ENCODE results near the gene ZNF568. TPM values are rescaled to one million over a fixed set of nuclear protein-coding genes. Genes with fewer than 3 reads are reported as not detected.

ZNF568 gene
- total and polyA plus RNA-seq, 7 experiments from 2014 or later = 8.2 to 18.0 (median 9.5) TPM

DNA sequence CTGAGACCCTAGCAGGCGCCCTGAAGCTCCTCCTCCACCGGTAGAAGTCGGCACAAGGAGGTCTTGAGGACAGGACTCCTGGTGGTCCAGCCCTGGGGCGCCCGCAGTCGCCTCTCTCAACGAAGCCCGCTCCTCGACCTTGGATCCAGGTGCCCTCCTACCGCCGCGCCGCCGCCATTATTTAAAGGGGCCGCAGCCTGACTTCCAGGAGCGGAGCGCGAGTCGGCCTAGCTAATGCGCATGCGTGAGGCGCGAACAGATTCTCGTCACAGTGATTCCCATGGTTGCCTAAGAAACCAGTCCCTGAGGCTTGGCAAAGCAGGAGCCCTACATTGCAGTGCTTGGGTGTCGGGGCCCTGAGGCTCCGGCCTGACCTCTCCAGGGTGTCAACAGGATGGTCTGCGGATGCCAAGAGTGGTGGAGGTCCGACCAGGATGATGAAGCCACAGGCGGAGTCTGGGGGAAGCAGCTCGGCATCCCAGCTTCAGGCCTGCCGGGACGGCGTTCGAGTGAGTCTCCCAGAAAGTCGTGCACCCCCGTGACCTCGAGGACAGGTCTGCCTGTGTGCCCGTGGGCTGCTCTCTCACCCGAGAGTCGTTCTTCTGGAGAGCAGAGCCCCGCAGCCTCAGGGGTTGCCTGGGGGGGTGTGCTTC, 96.1 kb downstream of the ZNF568 start:
- intact Hi-C loops (cut with micrococcal nuclease) = no loop called here
- ATAC-seq = no peak
- Mint-ChIP-seq H3K4me1 (peaks cover 0 to 7% (median 3%) of the 10 kb centered on the region in 7 donors), H3K27me3 (no peaks in the 10 kb centered on the region), H3K4me3 (no peak overlapping the region), H3K36me3 (peaks cover 4 to 28% (median 15%) of the 10 kb centered on the region in 5 donors), H3K27ac (no peak overlapping the region), H3K9me3 (peaks cover 5 to 95% (median 50%) of the 10 kb centered on the region in 11 donors)
- POLR2A ChIA-PET = no interaction called here
- H3K4me3 ChIP-seq (ENCODE audit: low read length) = no peak overlapping the region
- H3K4me1 ChIP-seq (ENCODE audit: control insufficient read depth in 2 of 2, insufficient read depth in 2 of 2, low read length in 2 of 2) = no peaks in the 10 kb centered on the region
- no peaks in the 10 kb centered on the region for H3K36me3 ChIP-seq (ENCODE audit: control insufficient read depth in 2 of 3, insufficient read depth in 3 of 3, low read length in 3 of 3)
- CTCF ChIA-PET = no interaction called here
- no peak for DNase-seq
- H3K27me3 ChIP-seq (ENCODE audit: control insufficient read depth in 2 of 2, insufficient read depth in 2 of 2, low read length in 2 of 2) = no peaks in the 10 kb centered on the region
- peaks cover 0 to 97% (median 8%) of the 10 kb centered on the region in 3 experiments for H3K9me3 ChIP-seq (ENCODE audit: control insufficient read depth in 2 of 3, low read length in 3 of 3)
- no peak overlapping the region for H3K27ac ChIP-seq (ENCODE audit: low read depth, low read length)

DNA sequence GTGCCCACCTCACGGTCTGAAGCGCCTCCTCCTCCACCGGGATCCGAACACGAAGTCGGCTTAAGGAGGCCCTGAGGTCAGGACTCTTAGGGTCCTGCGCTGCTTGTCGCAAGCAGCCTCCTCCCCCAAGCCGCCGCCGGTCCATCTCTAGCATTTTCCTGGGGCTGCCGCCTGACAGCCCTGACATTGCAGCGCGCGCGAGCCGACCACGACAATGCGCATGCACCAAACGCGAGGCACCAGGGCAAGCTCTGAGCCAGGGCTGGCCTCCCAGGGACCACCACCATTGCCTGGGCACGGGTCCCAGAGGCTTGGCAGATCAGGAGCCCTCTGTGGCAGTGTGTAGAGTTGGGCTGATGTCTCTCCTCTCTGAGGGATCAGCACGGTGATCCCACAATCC, 98.3 kb downstream of the ZNF568 start:
- no peaks in the 10 kb centered on the region for H3K27me3 Mint-ChIP-seq
- H3K9me3 Mint-ChIP-seq = peaks cover 11 to 95% (median 52%) of the 10 kb centered on the region in 11 donors
- H3K4me3 Mint-ChIP-seq = no peak overlapping the region
- intact Hi-C loops (cut with micrococcal nuclease) = no loop called here
- H3K4me1 Mint-ChIP-seq = peaks cover 0 to 2% (median 0%) of the 10 kb centered on the region in 7 donors
- peaks cover 4 to 24% (median 11%) of the 10 kb centered on the region in 5 donors for H3K36me3 Mint-ChIP-seq
- Histone ChIP-seq H3K27ac (ENCODE audit: low read depth, low read length) (no peak overlapping the region), H3K36me3 (ENCODE audit: control insufficient read depth in 2 of 3, insufficient read depth in 3 of 3, low read length in 3 of 3) (no peaks in the 10 kb centered on the region), H3K27me3 (ENCODE audit: control insufficient read depth in 2 of 2, insufficient read depth in 2 of 2, low read length in 2 of 2) (no peaks in the 10 kb centered on the region), H3K4me1 (ENCODE audit: control insufficient read depth in 2 of 2, insufficient read depth in 2 of 2, low read length in 2 of 2) (no peaks in the 10 kb centered on the region), H3K4me3 (ENCODE audit: low read length) (no peak overlapping the region), H3K9me3 (ENCODE audit: control insufficient read depth in 2 of 3, low read length in 3 of 3) (peaks cover 0 to 94% (median 8%) of the 10 kb centered on the region in 3 experiments)
- POLR2A ChIA-PET = no interaction called here
- no peak overlapping the region for H3K27ac Mint-ChIP-seq
- CTCF ChIA-PET = no interaction called here
- ATAC-seq = no peak
- DNase-seq = no peak

GRCh38 chr19:37045140-37045539, 129.0 kb downstream of the ZNF568 start:
- Histone ChIP-seq H3K4me3 (ENCODE audit: low read length) (no peak overlapping the region), H3K9me3 (ENCODE audit: control insufficient read depth in 2 of 3, low read length in 3 of 3) (peaks cover 0 to 13% (median 5%) of the 10 kb centered on the region in 3 experiments), H3K4me1 (ENCODE audit: control insufficient read depth in 2 of 2, insufficient read depth in 2 of 2, low read length in 2 of 2) (no peaks in the 10 kb centered on the region), H3K27me3 (ENCODE audit: control insufficient read depth in 2 of 2, insufficient read depth in 2 of 2, low read length in 2 of 2) (no peaks in the 10 kb centered on the region), H3K27ac (ENCODE audit: low read depth, low read length) (no peak overlapping the region), H3K36me3 (ENCODE audit: control insufficient read depth in 2 of 3, insufficient read depth in 3 of 3, low read length in 3 of 3) (no peaks in the 10 kb centered on the region)
- DNase-seq = no peak
- CTCF ChIA-PET = no interaction called here
- ATAC-seq = no peak
- Mint-ChIP-seq H3K9me3 (peaks cover 7 to 85% (median 34%) of the 10 kb centered on the region in 11 donors), H3K4me3 (no peak overlapping the region), H3K36me3 (peaks cover 0 to 22% (median 3%) of the 10 kb centered on the region in 5 donors), H3K27ac (no peak overlapping the region), H3K4me1 (no peaks in the 10 kb centered on the region), H3K27me3 (no peaks in the 10 kb centered on the region)
- intact Hi-C loops (cut with micrococcal nuclease) = no loop called here
- POLR2A ChIA-PET = no interaction called here

Other genes with a start within 250 kb of the ZNF568 start
- 10 to 100 TPM in 3 of 5 experiments, 1 to 10 TPM in 2; 6.1 to 17.6 (median 10.9) TPM for gene ZNF461, start 249.5 kb upstream of the ZNF568 start, total RNA-seq
- gene ZNF461, start 249.5 kb upstream of the ZNF568 start, polyA plus RNA-seq = 1 to 10 TPM; 4.0 to 4.6 TPM
- gene ZNF567, start 228.7 kb upstream of the ZNF568 start, total RNA-seq = 10 to 100 TPM in 2 of 5 experiments, 1 to 10 TPM in 3; 7.0 to 18.3 (median 9.3) TPM
- gene ZNF567, start 228.7 kb upstream of the ZNF568 start, polyA plus RNA-seq = 10 to 100 TPM in 1 of 2 donors, 1 to 10 TPM in 1; 9.5 to 10.9 TPM
- gene ZNF850, start 143.5 kb upstream of the ZNF568 start, total RNA-seq = 1 to 10 TPM; 1.9 to 4.8 (median 4.3) TPM
- under 1 TPM; 0.46 to 0.99 TPM for gene ZNF850, start 143.5 kb upstream of the ZNF568 start, polyA plus RNA-seq
- 10 to 100 TPM in 2 of 5 experiments, 1 to 10 TPM in 3; 2.6 to 14.4 (median 7.3) TPM for gene ZNF790, start 77.9 kb upstream of the ZNF568 start, total RNA-seq
- gene ZNF790, start 77.9 kb upstream of the ZNF568 start, polyA plus RNA-seq = 1 to 10 TPM; 6.2 to 7.6 TPM
- gene ZNF345, start 65.5 kb upstream of the ZNF568 start, total RNA-seq = 10 to 100 TPM in 2 of 5 experiments, 1 to 10 TPM in 3; 6.8 to 18.2 (median 7.8) TPM
- gene ZNF345, start 65.5 kb upstream of the ZNF568 start, polyA plus RNA-seq = 10 to 100 TPM in 1 of 2 donors, 1 to 10 TPM in 1; 10.0 to 11.8 TPM
- 1 to 10 TPM; 2.6 to 9.0 (median 6.3) TPM for gene ZNF829, start within 50 bp of the ZNF568 start, total RNA-seq
- 1 to 10 TPM; 2.6 to 7.2 TPM for gene ZNF829, start within 50 bp of the ZNF568 start, polyA plus RNA-seq
- 10 to 100 TPM; 10.8 to 34.9 (median 15.9) TPM for gene ZNF420, start 162.1 kb downstream of the ZNF568 start, total RNA-seq
- gene ZNF420, start 162.1 kb downstream of the ZNF568 start, polyA plus RNA-seq = 10 to 100 TPM; 22.8 to 34.2 TPM